Measurements from ENCODE around the gene DHRS2. TPM values are rescaled to one million over a fixed set of nuclear protein-coding genes. Genes with fewer than 3 reads are reported as not detected.

Gene DHRS2, protein sequence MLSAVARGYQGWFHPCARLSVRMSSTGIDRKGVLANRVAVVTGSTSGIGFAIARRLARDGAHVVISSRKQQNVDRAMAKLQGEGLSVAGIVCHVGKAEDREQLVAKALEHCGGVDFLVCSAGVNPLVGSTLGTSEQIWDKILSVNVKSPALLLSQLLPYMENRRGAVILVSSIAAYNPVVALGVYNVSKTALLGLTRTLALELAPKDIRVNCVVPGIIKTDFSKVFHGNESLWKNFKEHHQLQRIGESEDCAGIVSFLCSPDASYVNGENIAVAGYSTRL
- total RNA-seq = under 1 TPM in 1 of 2 experiments, not detected in 1; 0.27 TPM
- 0.06 TPM for polyA plus RNA-seq (2013, experiment 1 of 2)
- polyA plus RNA-seq (2013, experiment 2 of 2) = 0.03 TPM
- 0 to 20.3 (median 0.07) reads per million in 172 experiments for total RNA-seq

DNA sequence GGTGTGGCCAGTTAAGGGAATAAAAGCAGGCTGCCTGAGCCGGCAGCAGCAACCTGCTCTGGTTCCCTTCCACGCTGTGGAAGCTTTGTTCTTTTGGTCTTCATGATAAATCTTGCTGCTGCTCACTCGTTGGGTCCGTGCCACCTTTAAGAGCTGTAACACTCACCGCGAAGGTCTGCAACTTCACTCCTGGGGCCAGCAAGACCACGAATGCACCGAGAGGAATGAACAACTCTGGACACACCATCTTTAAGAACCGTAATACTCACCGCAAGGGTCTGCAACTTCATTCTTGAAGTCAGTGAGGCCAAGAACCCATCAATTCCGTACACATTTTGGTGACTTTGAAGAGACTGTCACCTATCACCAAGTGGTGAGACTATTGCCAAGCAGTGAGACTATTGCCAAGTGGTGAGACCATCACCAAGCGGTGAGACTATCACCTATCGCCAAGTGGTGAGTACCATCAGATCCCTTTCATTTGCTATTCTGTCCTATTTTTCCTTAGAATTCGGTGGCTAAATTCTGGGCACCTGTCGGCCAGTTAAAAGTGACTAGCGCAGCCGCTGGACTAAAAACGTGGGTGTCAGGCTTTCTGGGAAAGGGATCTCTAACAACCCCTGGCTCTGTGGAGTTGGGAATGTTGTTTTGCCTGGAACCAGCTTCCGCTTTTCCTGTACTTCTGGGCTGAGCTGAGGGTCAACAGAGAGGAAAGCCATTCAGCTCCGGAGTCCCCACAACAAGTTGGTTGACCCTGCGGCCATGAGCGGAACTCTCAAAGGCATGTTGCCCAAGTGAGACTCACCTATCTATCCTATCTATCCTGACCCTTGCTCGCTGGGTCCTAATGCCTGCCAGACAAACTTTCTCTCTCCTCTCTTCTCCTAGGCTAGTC, at the start of gene DHRS2:
TSS of gene DHRS2 (plus strand) at position 48 of the 895 bp plus-strand sequence. CDS start 2,501 bp downstream, outside the sequence.
- H3K27me3 ChIP-seq (ENCODE audit: control insufficient read depth in 1 of 2, insufficient read depth in 2 of 2, low read length in 2 of 2) = no peaks in the 10 kb centered on the region
- ChIA-PET CTCF (no interaction called here), POLR2A (no interaction called here)
- no peak for ATAC-seq (ENCODE audit: poor library complexity)
- TF ChIP-seq, protein P1, sequence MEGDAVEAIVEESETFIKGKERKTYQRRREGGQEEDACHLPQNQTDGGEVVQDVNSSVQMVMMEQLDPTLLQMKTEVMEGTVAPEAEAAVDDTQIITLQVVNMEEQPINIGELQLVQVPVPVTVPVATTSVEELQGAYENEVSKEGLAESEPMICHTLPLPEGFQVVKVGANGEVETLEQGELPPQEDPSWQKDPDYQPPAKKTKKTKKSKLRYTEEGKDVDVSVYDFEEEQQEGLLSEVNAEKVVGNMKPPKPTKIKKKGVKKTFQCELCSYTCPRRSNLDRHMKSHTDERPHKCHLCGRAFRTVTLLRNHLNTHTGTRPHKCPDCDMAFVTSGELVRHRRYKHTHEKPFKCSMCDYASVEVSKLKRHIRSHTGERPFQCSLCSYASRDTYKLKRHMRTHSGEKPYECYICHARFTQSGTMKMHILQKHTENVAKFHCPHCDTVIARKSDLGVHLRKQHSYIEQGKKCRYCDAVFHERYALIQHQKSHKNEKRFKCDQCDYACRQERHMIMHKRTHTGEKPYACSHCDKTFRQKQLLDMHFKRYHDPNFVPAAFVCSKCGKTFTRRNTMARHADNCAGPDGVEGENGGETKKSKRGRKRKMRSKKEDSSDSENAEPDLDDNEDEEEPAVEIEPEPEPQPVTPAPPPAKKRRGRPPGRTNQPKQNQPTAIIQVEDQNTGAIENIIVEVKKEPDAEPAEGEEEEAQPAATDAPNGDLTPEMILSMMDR (IDR thresholded peaks at IDR 0.05) = no peak
- intact Hi-C loops (cut with DNase I, micrococcal nuclease) = no loop called here
- H3K4me1 ChIP-seq (ENCODE audit: insufficient read depth, low read length) = peaks cover 5% of the 10 kb centered on the region
- Mint-ChIP-seq H3K36me3 (ENCODE audit: low read depth) (no peaks in the 10 kb centered on the region), H3K9me3 (no peaks in the 10 kb centered on the region), H3K27me3 (no peaks in the 10 kb centered on the region), H3K27ac (no peak within 1 kb of the TSS), H3K4me1 (ENCODE audit: low read depth) (peaks cover 6% of the 10 kb centered on the region), H3K4me3 (no peak within 1 kb of the TSS)
- no peaks in the 10 kb centered on the region for H3K9me3 ChIP-seq (ENCODE audit: control insufficient read depth in 1 of 2, insufficient read depth in 1 of 2, low read length in 2 of 2)
- DNase-seq = no peak
- H3K27ac ChIP-seq (ENCODE audit: low read depth in 1 of 2, low read length in 2 of 2) = no peak within 1 kb of the TSS
- no peaks in the 10 kb centered on the region for H3K36me3 ChIP-seq (ENCODE audit: insufficient read depth, low read length)
- no peak within 1 kb of the TSS for H3K4me3 ChIP-seq (ENCODE audit: low read length)

DNA sequence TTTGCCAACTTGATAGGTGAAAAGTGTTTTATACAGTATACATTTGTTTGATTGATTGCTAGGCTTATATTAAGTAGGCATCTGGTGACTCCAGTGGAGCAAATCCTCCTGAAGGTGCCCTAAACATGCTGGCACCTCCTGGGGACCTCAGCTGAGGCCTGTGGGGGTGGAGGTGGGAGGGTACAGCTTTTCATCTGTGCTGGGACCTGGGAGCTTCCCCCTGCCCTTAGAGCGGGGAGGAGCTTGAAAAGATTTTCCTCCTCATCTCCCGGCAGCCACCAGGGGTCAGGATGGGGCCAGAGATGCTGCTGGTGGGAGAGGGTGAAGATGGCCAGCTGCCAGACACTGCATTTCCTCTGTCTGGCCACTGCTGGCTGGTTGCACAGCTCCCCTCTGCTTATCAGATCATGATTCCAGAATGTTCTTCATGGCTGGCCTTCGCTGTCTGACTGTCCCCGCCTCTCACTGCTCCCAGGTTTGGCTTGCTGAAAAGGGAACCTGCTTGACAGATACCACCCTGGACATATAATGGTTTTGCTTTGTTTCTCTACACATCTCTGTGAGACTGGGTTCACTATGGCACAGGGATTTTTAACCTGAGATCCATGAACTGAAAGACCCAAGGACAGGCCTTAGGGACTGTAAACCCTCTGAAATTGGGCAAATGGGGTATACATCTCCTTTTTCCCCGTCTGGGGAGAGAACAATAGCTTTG, 47.1 kb upstream of the DHRS2 start:
- no peaks in the 10 kb centered on the region for H3K36me3 ChIP-seq (ENCODE audit: insufficient read depth, low read length)
- no peaks in the 10 kb centered on the region for H3K9me3 Mint-ChIP-seq
- DNase-seq (peak; percentile 71 to 91 (median 74)), ATAC-seq (ENCODE audit: poor library complexity) (peak; percentile 99)
- no peaks in the 10 kb centered on the region for H3K27me3 ChIP-seq (ENCODE audit: control insufficient read depth in 1 of 2, insufficient read depth in 2 of 2, low read length in 2 of 2)
- H3K36me3 Mint-ChIP-seq (ENCODE audit: low read depth) = no peaks in the 10 kb centered on the region
- H3K27ac ChIP-seq (ENCODE audit: low read depth in 1 of 2, low read length in 2 of 2) = no peak overlapping the region
- H3K4me1 ChIP-seq (ENCODE audit: insufficient read depth, low read length) = peaks cover 11% of the 10 kb centered on the region
- intact Hi-C loops (cut with DNase I, micrococcal nuclease) = loop anchor here (1.0 to 5.0 kb wide), 3 partner anchors 43 to 340 kb away; no protein-coding TSS in a partner anchor
- H3K27ac Mint-ChIP-seq = no peak overlapping the region
- H3K4me3 Mint-ChIP-seq = no peak overlapping the region
- peaks cover 31% of the 10 kb centered on the region for H3K27me3 Mint-ChIP-seq
- CTCF ChIA-PET = interaction anchor here (0.6 to 1.7 kb wide), 12 partner anchors 11 to 751 kb away, joined by 3 to 7 read pairs (median 4); partner anchors contain the start of genes IRF9 and RIPK3
- H3K4me3 ChIP-seq (ENCODE audit: low read length) = no peak overlapping the region
- H3K9me3 ChIP-seq (ENCODE audit: control insufficient read depth in 1 of 2, insufficient read depth in 1 of 2, low read length in 2 of 2) = no peaks in the 10 kb centered on the region
- TF ChIP-seq, protein P1 (IDR thresholded peaks at IDR 0.05) = peak; percentile 87
- POLR2A ChIA-PET = interaction anchor here (0.6 to 1.6 kb wide), 5 partner anchors 22 to 344 kb away, joined by 3 to 9 read pairs (median 3); no protein-coding TSS in a partner anchor
- H3K4me1 Mint-ChIP-seq (ENCODE audit: low read depth) = peaks cover 12% of the 10 kb centered on the region

DNA sequence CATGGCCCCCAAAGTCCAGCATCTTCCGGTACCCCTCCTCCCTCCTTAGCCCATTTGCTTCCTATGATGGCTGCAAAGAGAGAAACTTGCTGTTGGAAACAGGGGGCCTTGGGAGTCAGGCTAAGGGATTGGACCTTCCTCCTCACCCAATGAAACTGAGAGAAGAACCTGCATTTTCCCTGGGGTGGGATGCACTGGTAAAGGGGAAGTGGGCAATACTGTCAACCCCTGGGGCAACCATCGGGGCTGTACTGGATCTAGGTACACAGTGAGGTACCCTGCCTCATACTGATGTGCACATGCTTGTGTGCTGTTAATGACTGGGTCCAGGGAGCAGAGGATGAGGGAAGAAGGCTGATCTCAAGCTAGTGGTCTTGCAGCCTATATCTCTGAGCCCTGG, 46.6 kb upstream of the DHRS2 start:
- Mint-ChIP-seq H3K4me1 (ENCODE audit: low read depth) (peaks cover 12% of the 10 kb centered on the region), H3K36me3 (ENCODE audit: low read depth) (no peaks in the 10 kb centered on the region), H3K27me3 (peaks cover 26% of the 10 kb centered on the region), H3K27ac (no peak overlapping the region), H3K9me3 (no peaks in the 10 kb centered on the region), H3K4me3 (no peak overlapping the region)
- no peaks in the 10 kb centered on the region for H3K9me3 ChIP-seq (ENCODE audit: control insufficient read depth in 1 of 2, insufficient read depth in 1 of 2, low read length in 2 of 2)
- peaks cover 11% of the 10 kb centered on the region for H3K4me1 ChIP-seq (ENCODE audit: insufficient read depth, low read length)
- DNase-seq = no peak
- TF ChIP-seq, protein P1 (IDR thresholded peaks at IDR 0.05) = no peak
- no peaks in the 10 kb centered on the region for H3K27me3 ChIP-seq (ENCODE audit: control insufficient read depth in 1 of 2, insufficient read depth in 2 of 2, low read length in 2 of 2)
- CTCF ChIA-PET = interaction anchor here (0.8 to 1.7 kb wide), 8 partner anchors 11 to 751 kb away, joined by 3 to 6 read pairs (median 4); partner anchors contain the start of gene RIPK3
- ATAC-seq (ENCODE audit: poor library complexity) = no peak
- POLR2A ChIA-PET = interaction anchor here (1.1 to 1.6 kb wide), 4 partner anchors 21 to 344 kb away, joined by 3 to 9 read pairs (median 4); no protein-coding TSS in a partner anchor
- H3K27ac ChIP-seq (ENCODE audit: low read depth in 1 of 2, low read length in 2 of 2) = no peak overlapping the region
- H3K4me3 ChIP-seq (ENCODE audit: low read length) = no peak overlapping the region
- H3K36me3 ChIP-seq (ENCODE audit: insufficient read depth, low read length) = no peaks in the 10 kb centered on the region
- intact Hi-C loops (cut with DNase I, micrococcal nuclease) = loop anchor here (1.0 to 5.0 kb wide), 3 partner anchors 43 to 340 kb away; no protein-coding TSS in a partner anchor
